Erythroblast (primary cell): Measurements from ENCODE around the gene MAPK1.

Experiments used
- GATA1 ChIP-seq: IDR thresholded peaks from 2 replicates; pipeline ENCODE4 v1.6.1; 2011; ENCODE audit warnings: low read depth, mild to moderate bottlenecking, control low read depth, low read length, moderate library complexity
- POLR2A ChIP-seq: IDR thresholded peaks from 2 replicates; pipeline ENCODE4 v1.6.1; 2011; ENCODE audit warnings: mild to moderate bottlenecking, low read length

- TF ChIP-seq POLR2A (no peak), GATA1 (no peak)
These were observed 9.2 kb downstream of the MAPK1 start for GRCh38 chr22:21858025-21858764.
